Prostate gland (tissue), 2 donors: ENCODE results near the gene CDKN2C. TPM values are rescaled to one million over a fixed set of nuclear protein-coding genes. Genes with fewer than 3 reads are reported as not detected.
"Not testable (repeated sequence)": the region's sequence is repeated elsewhere in the genome, so short reads cannot be mapped to it uniquely, and the experiment has no call there.

Experiments
- DNase-seq: peaks from one replicate; pipeline ENCODE4 v3.0.0-alpha.2; 2019; ENCODE audit warnings: low spot score
- H3K27ac ChIP-seq, 2 donors: fragments of 200-600 bp; sonication (generic); 2 replicates each; pipeline ENCODE4 v1.5.1; 2017 to 2019
- H3K27me3 ChIP-seq: fragments of 200-600 bp; sonication (generic); replicated peaks from 2 replicates; pipeline ENCODE4 v1.5.1; 2019; ENCODE audit not compliant: insufficient read depth
- H3K36me3 ChIP-seq, 2 donors: fragments of 200-600 bp; sonication (generic); 1 replicate in 1 of 2; 2 replicates in 1 of 2; pipeline versions ENCODE4 v1.5.1 to v1.8.1; 2017 to 2019
- H3K4me1 ChIP-seq: fragments of 200-600 bp; sonication (generic); replicated peaks from 2 replicates; pipeline ENCODE4 v1.5.1; 2019
- H3K4me3 ChIP-seq, 2 donors: fragments of 200-600 bp; sonication (generic); 2 replicates each; pipeline ENCODE4 v1.5.1; 2017 to 2019
- H3K9me3 ChIP-seq: fragments of 200-600 bp; sonication (generic); 2 replicates; pipeline ENCODE4 v1.5.1; 2017
- POLR2A ChIP-seq: fragments of 450-650 bp; IDR thresholded peaks from one replicate; pipeline ENCODE4 v1.6.1; 2016; ENCODE audit warnings: antibody characterized with exemption, mild to moderate bottlenecking
- POLR2AphosphoS5 ChIP-seq: sonication (generic); formaldehyde crosslinking; IDR thresholded peaks from one replicate; pipeline ENCODE4 v1.6.1; 2017; ENCODE audit warnings: antibody characterized with exemption
- WGBS: methylation state at CpG from one replicate; pipeline ENCODE4 v1.1.5; 2018; 5-methylcytosine and 5-hydroxymethylcytosine counted together
- intact Hi-C: fragments of 100-400 bp; cut with DNase I; formaldehyde crosslinking; loops from one replicate; pipeline ENCODE4 v1.14.2; 2022
- total RNA-seq, 2 donors: library from RNA; depleted of rRNA; stranded (reverse); fragments of >200 nt; gene quantifications; one replicate each; pipeline ENCODE4 v1.1.0, GENCODE V29; 2016
- TF ChIP-seq, protein P1 (sequence below), 4 experiments: fragments of 200-600 bp in 2 of 4; fragments of 450-650 bp in 2 of 4; sonication (generic) in 2 of 4; IDR thresholded peaks; 1 replicate in 3 of 4; 2 replicates in 1 of 4; pipeline ENCODE4 v1.5.1; 2016 to 2019; ENCODE audit warnings: antibody characterized with exemption in 4 of 4, mild to moderate bottlenecking in 2 of 4, moderate library complexity in 2 of 4

CDKN2C gene
- total RNA-seq, 2 donors from 2014 or later: 6.8 to 8.4 TPM

GRCh38 chr1:50995651-50996050, 25.6 kb downstream of the CDKN2C start:
- Histone ChIP-seq H3K4me1 (no peaks in the 10 kb centered on the region), H3K9me3 (no peaks in the 10 kb centered on the region), H3K27ac (no peak overlapping the region), H3K4me3 (no peak overlapping the region), H3K27me3 (no peaks in the 10 kb centered on the region), H3K36me3 (no peaks in the 10 kb centered on the region)
- DNase-seq: no peak
- TF ChIP-seq, protein P1, sequence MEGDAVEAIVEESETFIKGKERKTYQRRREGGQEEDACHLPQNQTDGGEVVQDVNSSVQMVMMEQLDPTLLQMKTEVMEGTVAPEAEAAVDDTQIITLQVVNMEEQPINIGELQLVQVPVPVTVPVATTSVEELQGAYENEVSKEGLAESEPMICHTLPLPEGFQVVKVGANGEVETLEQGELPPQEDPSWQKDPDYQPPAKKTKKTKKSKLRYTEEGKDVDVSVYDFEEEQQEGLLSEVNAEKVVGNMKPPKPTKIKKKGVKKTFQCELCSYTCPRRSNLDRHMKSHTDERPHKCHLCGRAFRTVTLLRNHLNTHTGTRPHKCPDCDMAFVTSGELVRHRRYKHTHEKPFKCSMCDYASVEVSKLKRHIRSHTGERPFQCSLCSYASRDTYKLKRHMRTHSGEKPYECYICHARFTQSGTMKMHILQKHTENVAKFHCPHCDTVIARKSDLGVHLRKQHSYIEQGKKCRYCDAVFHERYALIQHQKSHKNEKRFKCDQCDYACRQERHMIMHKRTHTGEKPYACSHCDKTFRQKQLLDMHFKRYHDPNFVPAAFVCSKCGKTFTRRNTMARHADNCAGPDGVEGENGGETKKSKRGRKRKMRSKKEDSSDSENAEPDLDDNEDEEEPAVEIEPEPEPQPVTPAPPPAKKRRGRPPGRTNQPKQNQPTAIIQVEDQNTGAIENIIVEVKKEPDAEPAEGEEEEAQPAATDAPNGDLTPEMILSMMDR (IDR thresholded peaks at IDR 0.05): no peak
- TF ChIP-seq POLR2AphosphoS5 (no peak), POLR2A (no peak)
- WGBS: 19% methylated on average over 1 of the region's 1 CpG
- intact Hi-C loops: no loop called here

DNA sequence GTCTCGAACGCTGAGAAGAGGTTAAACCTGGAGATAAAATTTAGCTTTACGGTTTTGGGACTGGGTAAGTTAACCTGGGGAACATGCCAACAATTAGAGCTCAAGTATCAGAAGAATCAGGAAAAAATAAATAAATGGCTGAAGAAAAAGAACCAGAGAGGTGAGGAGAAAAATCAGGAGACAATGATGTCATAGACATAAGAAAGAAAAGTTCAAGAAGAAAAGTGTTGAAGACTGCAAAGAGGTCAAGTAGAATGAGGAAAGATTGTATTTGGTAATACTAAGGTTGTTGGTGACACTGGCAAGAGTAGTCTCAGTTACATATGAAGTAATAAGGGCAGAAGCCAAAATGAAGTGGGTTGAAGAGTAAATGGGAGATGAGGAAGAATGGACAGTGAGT, 26.0 kb downstream of the CDKN2C start:
- no peaks in the 10 kb centered on the region for H3K36me3 ChIP-seq
- no peaks in the 10 kb centered on the region for H3K4me1 ChIP-seq
- no peak for DNase-seq
- TF ChIP-seq POLR2AphosphoS5: no peak
- TF ChIP-seq POLR2A: no peak
- TF ChIP-seq, protein P1 (IDR thresholded peaks at IDR 0.05): no peak
- no peaks in the 10 kb centered on the region for H3K27me3 ChIP-seq
- no peak overlapping the region for H3K4me3 ChIP-seq
- H3K27ac ChIP-seq: no peak overlapping the region
- 46% methylated on average over 3 of the region's 3 CpGs for WGBS
- no peaks in the 10 kb centered on the region for H3K9me3 ChIP-seq
- intact Hi-C loops: no loop called here

GRCh38 chr1:50999375-50999774, 29.3 kb downstream of the CDKN2C start:
- H3K9me3 ChIP-seq, H3K36me3 ChIP-seq, H3K27ac ChIP-seq, H3K4me3 ChIP-seq, DNase-seq, H3K27me3 ChIP-seq, H3K4me1 ChIP-seq, intact Hi-C loops: not testable (repeated sequence)
- WGBS: 68% methylated on average over 1 of the region's 1 CpG

DNA sequence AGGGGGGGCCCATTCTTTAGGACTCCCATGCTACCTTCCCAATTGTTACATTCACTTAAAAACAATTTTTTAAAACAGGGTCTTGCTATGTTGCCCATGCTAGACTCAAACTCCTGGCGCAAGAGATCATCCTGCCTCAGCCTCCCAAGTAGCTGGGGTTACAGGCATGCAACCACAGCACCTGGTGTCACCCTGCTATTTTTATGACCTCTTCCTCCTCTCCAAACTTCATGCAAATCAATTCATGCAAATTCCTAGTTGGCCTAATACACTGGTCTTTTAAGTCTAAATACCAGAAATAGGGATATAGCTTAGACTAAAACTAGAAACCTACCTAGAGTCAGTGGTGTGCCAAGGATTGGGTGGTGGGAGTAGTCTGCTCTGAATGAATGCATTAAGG, 30.1 kb downstream of the CDKN2C start:
- TF ChIP-seq, protein P1 (IDR thresholded peaks at IDR 0.05): no peak
- TF ChIP-seq POLR2AphosphoS5 (no peak), POLR2A (no peak)
- no peak for DNase-seq
- WGBS: 96% methylated on average over 1 of the region's 1 CpG
- Histone ChIP-seq H3K27ac (no peak overlapping the region), H3K27me3 (no peaks in the 10 kb centered on the region), H3K36me3 (no peaks in the 10 kb centered on the region), H3K4me3 (no peak overlapping the region), H3K9me3 (no peaks in the 10 kb centered on the region), H3K4me1 (no peaks in the 10 kb centered on the region)
- intact Hi-C loops: no loop called here

GRCh38 chr1:51000651-51001050, 30.6 kb downstream of the CDKN2C start:
- intact Hi-C loops: no loop called here
- no peak for DNase-seq
- Histone ChIP-seq H3K4me1 (no peaks in the 10 kb centered on the region), H3K36me3 (no peaks in the 10 kb centered on the region), H3K27ac (no peak overlapping the region), H3K4me3 (no peak overlapping the region), H3K27me3 (no peaks in the 10 kb centered on the region), H3K9me3 (no peaks in the 10 kb centered on the region)
- WGBS: 47% methylated on average over 2 of the region's 2 CpGs
- no peak for TF ChIP-seq POLR2A
- TF ChIP-seq POLR2AphosphoS5: no peak
- TF ChIP-seq, protein P1 (IDR thresholded peaks at IDR 0.05): no peak
